ENCODE results near the gene ARPC1A.

DNA sequence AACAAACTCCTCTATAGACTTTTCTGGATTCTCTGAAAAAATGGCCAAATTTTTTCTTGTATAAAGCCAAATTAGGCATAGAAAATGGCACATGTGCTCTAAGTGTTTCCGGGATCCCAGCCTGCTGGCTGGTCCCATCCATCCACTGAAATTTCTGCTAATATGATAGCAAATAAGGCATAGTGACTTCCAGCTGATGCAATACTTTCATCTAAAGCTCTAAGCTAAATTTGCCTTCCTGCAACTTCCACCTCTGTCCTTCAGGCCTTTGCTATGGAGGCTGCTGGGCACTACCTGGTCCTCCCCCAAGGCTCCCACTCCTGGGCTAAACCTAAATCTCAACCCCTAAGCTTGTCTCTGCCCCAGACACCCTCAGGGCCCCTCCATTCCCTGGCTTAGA lies 32.5 kb upstream of the ARPC1A start:
- TF ChIP-seq EP300 (IDR thresholded peaks at IDR 0.05) (no peak), CTCF (IDR thresholded peaks at IDR 0.05) (no peak), POLR2AphosphoS5 (IDR thresholded peaks at IDR 0.05) (no peak)
